Epithelial cell of proximal tubule (primary cell): ENCODE data around the gene CYB5B. TPM values are rescaled to one million over a fixed set of nuclear protein-coding genes. Genes with fewer than 3 reads are reported as not detected.
"Not testable (repeated sequence)": the region's sequence is repeated elsewhere in the genome, so short reads cannot be mapped to it uniquely, and the experiment has no call there.

ENCODE experiments used
- DNase-seq: peaks from one replicate; pipeline ENCODE4 v3.0.0-alpha.2; 2011; ENCODE audit warnings: low read depth
- H3K4me3 ChIP-seq: 2 replicates; pipeline ENCODE4 v1.5.1; 2011; ENCODE audit warnings: low read depth, mild to moderate bottlenecking, low read length
- CTCF ChIP-seq: conservative IDR thresholded peaks from 2 replicates; pipeline ENCODE4 v1.5.1; 2012; ENCODE audit warnings: low read depth, mild to moderate bottlenecking, low read length
- total RNA-seq: library from RNA; depleted of rRNA; stranded (reverse); fragments of >200 nt; gene quantifications from 2 replicates; pipeline ENCODE4 v1.2.3, GENCODE V29; 2015

Gene CYB5B
- total RNA-seq, 1 donor from 2014 or later: 54.0 TPM

- no peak overlapping the region for H3K4me3 ChIP-seq
- DNase-seq: no peak
- TF ChIP-seq CTCF: no peak
Measured at GRCh38 chr16:69435977-69436820, 11.8 kb downstream of the CYB5B start.

- TF ChIP-seq CTCF: no peak
- H3K4me3 ChIP-seq: no peak overlapping the region
- no peak for DNase-seq
Measured at GRCh38 chr16:69436896-69437295, 12.5 kb downstream of the CYB5B start.

DNA sequence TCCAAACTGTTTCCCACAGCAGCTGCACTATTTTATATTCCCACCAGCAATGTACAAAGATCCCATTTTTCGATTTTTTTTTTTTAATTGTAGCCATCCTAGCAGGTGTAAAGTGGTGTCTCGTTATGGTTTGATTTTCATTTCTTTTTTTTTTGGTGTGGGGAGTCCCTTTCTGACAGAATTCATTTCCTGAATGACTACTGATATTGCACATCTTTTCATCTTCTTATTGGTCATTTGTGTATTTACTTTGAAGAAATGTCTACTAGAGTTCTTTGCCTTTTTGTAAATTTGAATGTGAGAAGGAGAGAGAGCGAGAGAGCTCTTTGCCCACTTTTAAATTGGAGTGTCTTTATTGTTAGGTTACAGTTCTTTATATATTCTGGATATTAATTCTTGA is 14.0 kb downstream of the CYB5B start:
- no peak for DNase-seq
- TF ChIP-seq CTCF: no peak
- no peak overlapping the region for H3K4me3 ChIP-seq

DNA sequence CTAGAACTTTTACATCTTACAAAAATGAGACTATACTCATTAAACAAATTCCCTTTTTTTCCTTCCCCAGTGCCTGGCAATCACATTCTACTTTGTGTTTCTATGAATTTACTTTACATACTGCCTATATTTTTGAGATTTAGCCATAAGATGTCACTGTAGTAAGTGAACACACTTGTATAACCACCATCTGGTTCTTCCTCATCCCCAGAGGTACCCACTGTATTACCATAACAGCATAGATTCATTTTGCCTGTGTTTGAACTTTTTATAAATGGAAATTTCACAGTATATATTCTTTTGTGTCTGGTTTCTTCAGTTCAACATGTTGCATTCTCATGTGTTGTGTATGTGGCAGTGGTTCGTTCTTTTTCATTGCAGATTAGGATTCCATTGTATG is 15.8 kb downstream of the CYB5B start:
- no peak for TF ChIP-seq CTCF
- no peak for DNase-seq
- no peak overlapping the region for H3K4me3 ChIP-seq

- DNase-seq, H3K4me3 ChIP-seq: not testable (repeated sequence)
Measured at GRCh38 chr16:69441030-69441429, 16.6 kb downstream of the CYB5B start.

- no peak for DNase-seq
- H3K4me3 ChIP-seq: peak overlapping the region; percentile 0
- TF ChIP-seq CTCF: no peak
Measured at GRCh38 chr16:69443927-69444631, 19.7 kb downstream of the CYB5B start.

- no peak for TF ChIP-seq CTCF
- H3K4me3 ChIP-seq: peak overlapping the region; percentile 1
- no peak for DNase-seq
Measured at GRCh38 chr16:69444873-69445517, 20.6 kb downstream of the CYB5B start.
